Measurements from ENCODE around the gene GLTP.

GRCh38 chr12:109813810-109814416 lies 66.4 kb downstream of the GLTP start:
- TF ChIP-seq CTCF (IDR thresholded peaks at IDR 0.05; ENCODE audit: low read depth, low read length, poor library complexity, severe bottlenecking) (no peak), EZH2phosphoT487 (IDR thresholded peaks at IDR 0.05; ENCODE audit: borderline replicate concordance, low read length) (no peak)
